Adipose tissue (tissue), 3 donors: ENCODE measurements around the gene PPM1H. TPM values are rescaled to one million over a fixed set of nuclear protein-coding genes. Genes with fewer than 3 reads are reported as not detected.
"Not testable (repeated sequence)": the region's sequence is repeated elsewhere in the genome, so short reads cannot be mapped to it uniquely, and the experiment has no call there.

Experiments
- H3K27ac ChIP-seq: one replicate; pipeline ENCODE4 v1.5.1; 2013; ENCODE audit warnings: low read depth, low read length
- WGBS, 3 donors: extraction: QIAGEN DNeasy Blood & Tissue Kit; methylation state at CpG; one replicate each; pipeline ENCODE4 v1.1.7; 2013; 5-methylcytosine and 5-hydroxymethylcytosine counted together
- polyA plus RNA-seq, 3 donors: library from polyadenylated mRNA; stranded (reverse); fragments of 200-250 nt; gene quantifications; one replicate each; pipeline ENCODE4 v1.2.3, GENCODE V29; 2013
- donor health status: healthy with polysubstance abuse.
- donor health status: Bipolar disorder and iron deficiency.
- donor health status: healthy.

PPM1H gene
- polyA plus RNA-seq, 3 donors = 0.56 to 1.9 (median 1.5) TPM

- H3K27ac ChIP-seq = no peak overlapping the region
- WGBS, 3 donors = 59 to 88% (median 87%) methylated on average over 1 of the region's 1 CpG
Measured at GRCh38 chr12:62950317-62950716, 15.4 kb upstream of the PPM1H start.

- H3K27ac ChIP-seq = no peak overlapping the region
- 92 to 100% (median 93%) methylated on average over 1 of the region's 1 CpG for WGBS, 3 donors
Measured at GRCh38 chr12:62948123-62948522, 13.2 kb upstream of the PPM1H start.

DNA sequence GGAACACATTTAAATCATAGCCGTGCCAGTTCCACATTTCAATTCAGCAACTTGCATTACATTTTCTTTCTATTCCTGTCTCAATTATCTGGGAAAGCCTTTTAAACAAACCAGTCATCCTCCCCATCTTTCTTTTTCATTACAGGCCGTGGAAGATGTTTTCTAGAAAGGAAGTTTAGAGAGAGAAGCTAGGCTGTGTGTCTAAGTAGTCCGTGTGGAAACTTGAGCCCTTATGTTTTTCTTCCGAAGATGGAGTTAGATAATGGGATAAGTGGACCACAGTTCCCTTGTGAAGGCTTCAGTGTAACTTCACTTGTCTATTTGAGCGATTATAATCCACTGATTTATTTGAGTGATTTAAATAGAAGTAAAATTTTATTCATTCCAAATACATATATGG, 12.4 kb upstream of the PPM1H start:
- WGBS, 3 donors = 78 to 84% (median 81%) methylated on average over 5 of the region's 5 CpGs
- no peak overlapping the region for H3K27ac ChIP-seq

DNA sequence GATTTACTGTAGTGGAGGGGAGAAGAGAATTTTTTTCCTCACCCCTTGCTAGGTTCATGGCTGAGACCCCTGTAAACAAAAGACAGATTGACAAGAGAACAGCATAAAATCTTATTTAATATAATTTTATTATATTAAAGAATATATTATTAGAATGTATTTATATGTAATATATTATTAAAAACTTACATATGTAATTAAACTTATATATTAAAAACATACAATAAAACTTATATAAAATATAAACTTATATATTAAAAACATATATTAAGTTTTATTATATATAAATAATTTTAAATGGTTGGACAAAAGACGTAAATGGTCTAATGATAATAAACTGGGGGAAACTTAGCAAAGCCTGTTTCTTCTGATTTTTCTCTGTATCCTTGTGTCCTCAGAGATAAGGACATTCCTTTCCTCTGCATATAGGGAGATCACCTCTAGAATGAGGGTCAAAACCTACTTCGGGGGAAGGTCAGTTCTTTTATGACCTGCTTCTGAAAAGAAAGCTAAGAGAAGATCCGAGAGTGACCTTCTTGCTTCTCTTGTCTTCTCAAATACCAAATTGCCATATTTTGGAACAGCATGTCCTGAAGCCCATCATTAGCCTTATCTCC, 8.9 kb upstream of the PPM1H start:
- WGBS, 3 donors = 62 to 77% (median 73%) methylated on average over 3 of the region's 3 CpGs
- no peak overlapping the region for H3K27ac ChIP-seq

- H3K27ac ChIP-seq = not testable (repeated sequence)
- 78 to 85% (median 82%) methylated on average over 4 of the region's 4 CpGs for WGBS, 3 donors
Measured at GRCh38 chr12:62942316-62942715, 7.4 kb upstream of the PPM1H start.

DNA sequence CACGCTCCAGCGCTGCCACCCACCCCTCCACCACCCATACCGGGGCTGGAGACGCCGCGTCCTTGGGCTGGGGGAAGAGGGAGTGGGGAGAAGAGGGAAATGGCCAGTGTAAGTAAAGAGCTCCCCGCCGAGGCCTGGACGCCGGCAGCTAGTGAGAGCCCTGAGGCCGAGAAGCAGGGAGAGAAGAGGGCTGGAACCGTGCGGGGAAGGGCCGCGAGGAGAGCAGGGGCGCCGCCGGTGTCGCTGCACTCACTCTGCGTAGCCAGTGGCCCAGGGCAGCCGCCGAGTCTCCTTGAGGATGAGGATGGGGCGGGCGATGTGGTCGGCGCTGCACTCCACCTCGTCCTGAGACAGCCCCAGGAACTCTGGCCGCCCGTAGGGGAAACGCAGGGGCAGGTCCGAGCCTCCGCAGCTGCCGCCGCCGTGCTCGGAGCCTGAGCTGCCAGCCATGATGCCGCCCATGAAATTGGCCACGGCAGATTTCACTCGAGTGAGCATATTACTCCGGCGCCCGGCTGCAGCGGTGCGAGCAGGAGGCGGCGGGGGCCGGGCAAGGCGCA, 631 bp downstream of the PPM1H start:
- no peak overlapping the region for H3K27ac ChIP-seq
- WGBS, 3 donors = 0 to 1% (median 1%) methylated on average over 48 of the region's 48 CpGs

DNA sequence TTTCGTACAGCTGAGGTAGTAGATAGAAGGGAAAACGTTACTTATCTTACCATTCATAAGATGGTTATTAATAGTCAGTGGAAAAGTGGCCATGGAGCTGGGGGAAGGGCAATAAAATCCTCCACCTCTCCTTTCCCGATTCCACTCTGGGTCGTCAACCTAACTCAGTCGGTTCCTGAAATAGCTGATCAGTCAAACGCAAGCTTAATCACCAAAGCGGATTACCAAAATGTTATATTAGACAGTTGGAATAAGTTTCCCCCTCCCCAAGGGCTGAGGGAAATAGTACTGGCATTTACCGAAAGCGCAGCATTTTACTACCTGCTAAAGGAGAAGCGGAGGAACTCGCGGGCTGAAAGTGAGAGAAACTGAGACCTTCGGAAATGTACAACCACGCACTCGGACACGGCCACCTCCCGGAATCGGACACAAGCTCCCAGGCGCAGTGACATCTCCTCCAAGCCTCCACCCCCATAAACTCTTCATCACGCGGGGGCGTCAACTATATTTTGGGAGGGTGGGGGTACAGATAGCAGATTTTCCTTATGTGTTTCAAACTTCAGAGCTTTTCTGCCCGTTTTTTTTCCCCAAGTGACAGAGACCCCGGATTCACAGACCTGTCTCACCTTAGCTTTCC, 1.2 kb downstream of the PPM1H start:
- H3K27ac ChIP-seq = no peak overlapping the region
- WGBS, 3 donors = 1% methylated on average over 24 of the region's 24 CpGs

DNA sequence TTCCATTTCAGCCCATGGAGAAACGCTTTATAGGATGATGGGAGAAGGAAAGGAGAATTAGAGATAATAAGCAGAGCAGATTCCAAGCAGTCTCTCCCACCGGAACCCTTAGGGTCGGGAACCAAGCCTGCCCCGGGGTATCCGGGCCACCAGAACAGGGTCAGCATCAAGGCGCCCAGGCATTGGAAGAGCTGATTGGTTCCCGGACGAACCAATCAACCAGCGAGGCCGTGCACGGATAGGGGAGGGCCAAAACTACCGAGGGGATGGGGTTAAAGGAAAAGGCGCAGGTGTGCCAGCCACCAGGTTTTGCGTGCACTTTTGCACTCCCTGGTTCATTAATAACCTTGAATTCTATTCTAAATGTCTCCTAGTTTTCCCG, 1.7 kb downstream of the PPM1H start:
- WGBS, 3 donors = 0 to 2% (median 1%) methylated on average over 15 of the region's 15 CpGs
- no peak overlapping the region for H3K27ac ChIP-seq

- 48 to 66% (median 56%) methylated on average over 3 of the region's 3 CpGs for WGBS, 3 donors
- H3K27ac ChIP-seq = no peak overlapping the region
Measured at GRCh38 chr12:62931477-62931876, 3.5 kb downstream of the PPM1H start.

DNA sequence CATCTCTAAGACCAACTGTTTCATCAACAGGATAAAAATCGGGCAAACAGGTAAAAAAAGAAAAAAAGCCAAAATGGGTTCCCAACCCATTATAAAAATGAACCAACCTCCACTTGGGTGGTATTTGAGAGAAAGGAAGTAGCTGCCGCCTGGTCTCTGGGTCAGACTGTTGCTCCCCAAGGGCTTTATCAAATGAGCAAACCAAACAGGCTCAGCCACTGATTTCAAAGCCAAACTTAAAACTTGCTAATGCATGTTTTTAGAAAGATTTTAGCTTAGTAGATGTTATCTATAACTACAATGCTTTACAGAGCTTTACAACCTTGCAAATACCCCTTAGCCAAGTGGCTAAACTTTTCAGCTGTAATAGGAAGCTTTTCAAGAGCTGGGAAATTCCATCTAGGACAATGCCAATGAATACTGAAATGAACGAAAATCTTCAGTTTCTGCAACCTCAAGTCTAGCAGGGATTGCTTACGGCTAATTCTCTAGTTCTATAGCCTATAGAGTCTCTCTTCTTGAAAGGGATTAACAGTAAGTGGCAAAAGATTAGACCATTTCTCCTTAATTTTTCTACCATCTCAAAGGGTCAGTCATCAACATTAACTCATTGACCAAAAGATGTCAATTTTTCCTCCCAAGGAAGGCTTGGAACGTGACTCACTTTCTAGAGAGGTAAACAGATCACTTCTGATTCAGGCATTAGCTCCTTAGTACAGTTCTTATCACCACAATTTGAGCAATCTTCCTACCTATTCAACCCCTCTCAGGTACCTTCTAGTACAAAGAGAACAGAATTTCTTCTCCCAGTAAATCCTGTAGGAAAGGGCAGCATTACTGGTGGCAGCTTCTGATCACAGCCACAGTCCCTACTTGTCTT, 4.2 kb downstream of the PPM1H start:
- 38 to 48% (median 44%) methylated on average over 5 of the region's 5 CpGs for WGBS, 3 donors
- no peak overlapping the region for H3K27ac ChIP-seq

DNA sequence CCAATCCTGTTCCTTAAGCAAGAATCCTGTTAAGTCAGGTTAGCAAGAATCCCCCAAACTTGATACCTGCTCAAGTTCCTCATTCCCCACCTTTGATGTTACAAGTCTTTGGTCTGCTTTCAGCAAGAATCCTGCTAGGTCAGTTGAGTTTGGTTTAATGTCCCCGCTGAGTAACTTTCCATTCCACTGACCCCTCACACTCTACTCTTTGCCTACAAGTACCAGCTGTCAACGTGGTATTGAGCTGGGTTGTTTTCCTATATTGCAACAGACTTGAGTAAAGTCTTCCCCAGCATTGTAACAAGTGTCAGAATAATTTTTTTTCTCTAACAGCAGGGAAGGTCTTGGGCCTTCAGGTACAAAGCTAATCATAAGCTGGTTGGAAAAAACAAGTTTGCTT, 6.3 kb downstream of the PPM1H start:
- 59 to 73% (median 71%) methylated on average over 2 of the region's 2 CpGs for WGBS, 3 donors
- no peak overlapping the region for H3K27ac ChIP-seq

- WGBS, 3 donors = 57 to 94% (median 89%) methylated on average over 1 of the region's 1 CpG
- H3K27ac ChIP-seq = no peak overlapping the region
Measured at GRCh38 chr12:62925680-62926079, 9.3 kb downstream of the PPM1H start.

DNA sequence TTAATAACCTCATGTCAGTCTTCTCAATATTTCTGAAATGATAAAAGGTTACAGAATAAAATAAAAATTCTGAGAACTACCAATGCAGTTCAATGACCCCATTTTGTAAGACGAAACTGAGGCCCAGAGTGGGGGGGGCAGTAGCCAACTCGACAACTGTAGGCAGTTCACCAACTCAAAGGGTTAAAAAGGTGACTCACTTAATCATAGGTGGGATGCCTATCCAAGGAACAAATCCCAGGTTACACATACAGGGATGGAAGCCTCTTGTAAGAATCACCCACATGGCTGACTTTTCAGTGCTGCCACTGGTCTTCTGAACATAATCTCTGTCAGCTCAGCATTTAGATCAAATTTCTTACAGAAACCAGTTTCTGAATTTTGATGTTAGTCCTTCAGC, 10.9 kb downstream of the PPM1H start:
- 80 to 84% (median 80%) methylated on average over 2 of the region's 2 CpGs for WGBS, 3 donors
- no peak overlapping the region for H3K27ac ChIP-seq

DNA sequence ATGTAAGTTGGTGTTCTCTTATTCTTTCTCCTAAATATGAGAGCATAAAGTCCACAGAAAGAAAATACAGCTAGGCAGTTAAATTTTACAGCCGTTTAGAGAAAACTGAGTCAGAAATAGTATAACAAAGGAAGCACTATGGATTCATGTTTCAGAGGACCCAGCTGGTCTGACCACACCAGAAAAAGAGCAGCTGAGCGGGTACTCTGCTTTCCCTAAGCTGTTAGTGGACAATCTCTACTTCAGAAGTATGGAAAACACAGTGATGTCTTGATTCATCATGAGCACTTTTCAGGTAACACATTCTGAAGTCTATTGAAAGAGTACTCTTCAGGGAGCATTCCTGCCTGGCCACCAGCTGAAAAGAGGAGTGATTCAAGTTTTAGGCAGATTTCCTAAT, 12.4 kb downstream of the PPM1H start:
- H3K27ac ChIP-seq = no peak overlapping the region
- 61 to 80% (median 68%) methylated on average over 2 of the region's 2 CpGs for WGBS, 3 donors

- 36 to 55% (median 47%) methylated on average over 2 of the region's 2 CpGs for WGBS, 3 donors
- H3K27ac ChIP-seq = no peak overlapping the region
Measured at GRCh38 chr12:62919838-62920237, 15.1 kb downstream of the PPM1H start.

GRCh38 chr12:62917926-62918325, 17.0 kb downstream of the PPM1H start:
- WGBS, 3 donors = 59 to 90% (median 62%) methylated on average over 1 of the region's 1 CpG
- H3K27ac ChIP-seq = no peak overlapping the region

DNA sequence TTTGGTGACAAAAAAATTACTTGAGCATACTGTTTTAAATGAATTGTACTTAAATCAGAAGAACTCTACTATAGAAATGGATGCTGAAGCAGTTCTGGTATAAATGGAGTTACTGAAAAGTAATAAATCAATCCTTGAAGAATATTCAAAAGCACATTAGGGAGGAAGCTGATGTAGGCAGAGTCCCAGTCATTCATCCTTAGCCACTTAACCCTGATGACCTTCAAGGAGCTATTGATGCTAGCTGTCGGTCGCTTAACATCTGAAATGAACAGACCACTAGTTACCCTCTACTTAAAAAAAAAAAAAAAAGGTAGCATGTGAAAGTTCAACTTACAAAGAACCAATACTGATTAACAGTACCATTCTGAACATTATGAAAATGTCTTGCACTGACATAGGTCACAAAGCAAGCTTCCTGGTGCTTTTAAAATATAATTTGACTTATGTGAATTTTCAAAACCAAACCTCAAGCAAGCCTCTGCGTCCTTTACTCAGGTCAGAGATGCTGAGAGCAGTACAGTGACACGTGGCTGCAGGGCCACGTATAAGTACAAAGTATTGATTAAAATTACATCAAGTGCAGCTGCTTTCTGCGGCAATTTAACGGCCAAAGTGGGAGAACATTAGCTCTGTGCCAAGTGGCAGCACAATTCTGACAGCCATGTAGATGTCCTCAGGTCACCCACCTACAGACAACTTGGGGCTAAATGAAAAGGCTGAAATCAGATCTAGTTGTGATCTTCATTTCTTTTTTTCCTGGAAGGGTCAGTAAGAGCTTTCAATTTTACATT, 18.1 kb downstream of the PPM1H start:
- 50 to 76% (median 69%) methylated on average over 7 of the region's 7 CpGs for WGBS, 3 donors

DNA sequence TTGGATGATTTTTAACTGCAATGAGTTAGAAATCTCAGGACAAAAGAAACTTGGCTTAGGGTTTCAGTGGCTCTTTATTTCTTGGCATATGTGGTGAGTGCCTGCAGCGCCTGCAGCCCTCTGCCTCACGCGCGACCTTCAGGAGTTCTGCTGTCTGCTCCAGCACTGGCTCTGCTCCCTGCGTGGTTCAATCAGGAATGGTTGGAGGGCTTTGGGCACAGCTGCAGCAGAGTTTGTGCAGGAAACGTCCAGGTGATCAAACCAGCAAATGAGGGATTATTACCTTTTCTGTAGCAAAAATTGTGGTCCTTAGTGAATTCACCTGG, 19.8 kb downstream of the PPM1H start:
- no peak overlapping the region for H3K27ac ChIP-seq
- WGBS, 3 donors = 40 to 87% (median 83%) methylated on average over 6 of the region's 6 CpGs

More for the DNA sequence above, 18.1 kb downstream of the PPM1H start:
- H3K27ac ChIP-seq = no peak overlapping the region
